ENCODE data around the gene TSACC.

DNA sequence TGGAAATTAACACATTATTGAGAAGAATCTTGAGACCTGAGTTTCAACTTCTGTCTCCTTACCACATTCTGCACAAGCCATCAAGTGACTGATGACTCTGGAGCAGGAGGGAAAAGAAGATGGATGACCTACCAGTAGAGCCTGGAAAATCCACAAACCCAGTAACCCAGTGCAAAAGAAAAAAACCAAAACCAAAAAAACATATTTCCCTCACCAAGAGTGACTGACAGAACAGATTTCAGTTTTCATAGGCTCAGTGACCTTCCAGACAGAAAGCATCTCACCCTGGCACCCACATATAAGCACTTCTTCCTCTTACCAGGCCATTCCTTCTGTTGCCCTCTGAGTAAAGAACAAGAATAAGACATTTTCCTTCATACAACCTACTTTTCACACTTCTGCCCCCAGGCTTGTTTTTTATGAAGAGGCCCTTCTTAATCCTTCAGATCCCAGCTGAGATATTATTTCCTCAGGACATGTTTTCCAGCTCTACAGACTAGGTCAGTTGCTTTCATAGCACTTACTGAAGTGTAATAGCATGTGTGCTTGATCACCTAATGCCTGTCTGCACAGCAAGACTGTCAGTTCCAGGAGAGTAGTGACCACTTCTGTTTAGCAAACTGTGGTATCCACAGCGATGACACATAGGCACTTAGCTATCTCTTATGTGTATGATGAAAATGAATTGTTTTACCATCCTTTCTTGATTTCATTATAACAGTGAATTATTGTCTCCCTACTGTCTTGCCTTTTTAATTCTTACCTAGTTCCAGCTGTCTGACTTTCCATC, 4.0 kb downstream of the TSACC start:
- TF ChIP-seq, protein P1, sequence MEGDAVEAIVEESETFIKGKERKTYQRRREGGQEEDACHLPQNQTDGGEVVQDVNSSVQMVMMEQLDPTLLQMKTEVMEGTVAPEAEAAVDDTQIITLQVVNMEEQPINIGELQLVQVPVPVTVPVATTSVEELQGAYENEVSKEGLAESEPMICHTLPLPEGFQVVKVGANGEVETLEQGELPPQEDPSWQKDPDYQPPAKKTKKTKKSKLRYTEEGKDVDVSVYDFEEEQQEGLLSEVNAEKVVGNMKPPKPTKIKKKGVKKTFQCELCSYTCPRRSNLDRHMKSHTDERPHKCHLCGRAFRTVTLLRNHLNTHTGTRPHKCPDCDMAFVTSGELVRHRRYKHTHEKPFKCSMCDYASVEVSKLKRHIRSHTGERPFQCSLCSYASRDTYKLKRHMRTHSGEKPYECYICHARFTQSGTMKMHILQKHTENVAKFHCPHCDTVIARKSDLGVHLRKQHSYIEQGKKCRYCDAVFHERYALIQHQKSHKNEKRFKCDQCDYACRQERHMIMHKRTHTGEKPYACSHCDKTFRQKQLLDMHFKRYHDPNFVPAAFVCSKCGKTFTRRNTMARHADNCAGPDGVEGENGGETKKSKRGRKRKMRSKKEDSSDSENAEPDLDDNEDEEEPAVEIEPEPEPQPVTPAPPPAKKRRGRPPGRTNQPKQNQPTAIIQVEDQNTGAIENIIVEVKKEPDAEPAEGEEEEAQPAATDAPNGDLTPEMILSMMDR (IDR thresholded peaks at IDR 0.05 in 2 of 3, conservative IDR thresholded peaks at IDR 0.05 in 1 of 3; ENCODE audit: control insufficient read depth in 2 of 3, extremely low read depth in 1 of 3, insufficient read depth in 1 of 3, low read depth in 3 of 3, low read length in 3 of 3) = no peak
- TF ChIP-seq RFX5 (IDR thresholded peaks at IDR 0.05; ENCODE audit: low read depth, low read length) = no peak
- TF ChIP-seq SMAD1 (IDR thresholded peaks at IDR 0.05; ENCODE audit: low read depth, partially characterized antibody) = no peak

All from GM12878 (cell line).